GM18505 (cell line): ENCODE data around the gene IKZF2.
A peak's percentile ranks its signal among the peaks of the same experiment; 100 is the strongest.

Experiments used
- ATAC-seq: cut with Tn5 transposase; IDR thresholded peaks from one replicate; pipeline ENCODE4 v1.9.1; 2021; ENCODE audit not compliant: unreplicated experiment
- POLR2A ChIP-seq: IDR thresholded peaks from 4 replicates; pipeline ENCODE4 v1.6.1; 2011; ENCODE audit warnings: borderline replicate concordance; ENCODE audit not compliant: insufficient read depth, insufficient read length; ENCODE audit errors: extremely low read depth

IKZF2 gene

GRCh38 chr2:213079756-213080155, 71.7 kb downstream of the IKZF2 start:
- no peak for ATAC-seq
- TF ChIP-seq POLR2A = no peak

GRCh38 chr2:213078686-213079085, 72.7 kb downstream of the IKZF2 start:
- no peak for ATAC-seq
- no peak for TF ChIP-seq POLR2A

GRCh38 chr2:213069531-213069930, 81.9 kb downstream of the IKZF2 start:
- no peak for TF ChIP-seq POLR2A
- ATAC-seq = no peak

GRCh38 chr2:213068676-213069359, 82.6 kb downstream of the IKZF2 start:
- no peak for ATAC-seq
- TF ChIP-seq POLR2A = no peak

DNA sequence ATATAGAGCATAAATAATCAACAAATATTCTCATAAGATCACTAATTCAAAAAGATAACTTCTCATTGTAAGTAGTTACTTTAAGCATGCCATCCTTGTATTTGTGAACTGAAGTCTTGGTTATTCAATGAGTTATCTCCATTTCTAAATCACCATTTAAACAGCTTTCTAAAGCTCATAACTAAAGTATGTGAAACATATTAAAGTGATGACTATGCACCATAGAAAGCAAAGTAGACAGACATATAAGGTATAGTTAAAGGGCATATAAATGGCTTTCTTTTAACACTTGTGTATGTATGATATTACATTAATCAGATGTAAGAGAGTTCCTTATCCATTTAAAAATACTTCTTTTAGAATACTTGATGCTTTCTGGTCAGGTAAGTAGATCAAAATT, 83.5 kb downstream of the IKZF2 start:
- no peak for ATAC-seq
- no peak for TF ChIP-seq POLR2A

DNA sequence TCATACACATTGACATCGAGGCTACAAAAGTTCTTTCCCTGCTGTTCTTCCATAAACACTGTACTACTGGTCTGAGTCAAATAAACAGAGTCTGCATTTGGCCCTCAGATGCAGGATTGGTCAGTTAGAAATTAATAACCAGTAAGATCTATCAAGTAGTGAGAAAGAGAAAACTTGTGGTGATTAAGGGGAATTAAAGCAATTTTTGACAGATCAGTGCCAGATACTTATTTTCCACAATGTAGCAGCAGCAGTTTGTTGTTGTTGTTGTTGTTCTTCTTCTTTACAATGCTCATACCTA, 85.0 kb downstream of the IKZF2 start:
- ATAC-seq = peak; percentile 23
- no peak for TF ChIP-seq POLR2A

- TF ChIP-seq POLR2A = no peak
- peak; percentile 61 for ATAC-seq
Observed at GRCh38 chr2:213065583-213066442, 85.6 kb downstream of the IKZF2 start.

DNA sequence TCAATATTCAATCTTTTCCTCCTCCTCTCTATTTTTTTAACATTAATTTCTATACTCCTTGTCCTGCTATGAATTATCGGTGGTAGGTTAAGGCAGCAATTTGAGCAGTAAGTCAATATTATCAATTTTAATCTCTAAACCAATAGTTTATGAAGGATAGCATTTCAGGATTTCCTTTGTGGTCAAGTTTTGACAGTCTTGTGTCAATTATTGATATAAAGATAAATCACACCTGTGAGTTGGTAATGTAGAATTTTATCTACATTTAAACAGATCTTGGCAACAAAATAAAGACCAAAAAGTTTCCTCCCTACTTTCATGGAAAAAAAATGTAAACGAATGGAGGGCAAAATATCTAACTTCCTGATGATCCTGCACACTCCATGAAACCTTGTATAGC, 87.3 kb downstream of the IKZF2 start:
- ATAC-seq = no peak
- TF ChIP-seq POLR2A = no peak

GRCh38 chr2:213057977-213058376, 93.4 kb downstream of the IKZF2 start:
- TF ChIP-seq POLR2A = no peak
- no peak for ATAC-seq

GRCh38 chr2:213046431-213046830, 105.0 kb downstream of the IKZF2 start:
- ATAC-seq = no peak
- no peak for TF ChIP-seq POLR2A

- no peak for TF ChIP-seq POLR2A
- ATAC-seq = no peak
Observed at GRCh38 chr2:213043566-213043965, 107.8 kb downstream of the IKZF2 start.

GRCh38 chr2:213042262-213042661, 109.2 kb downstream of the IKZF2 start:
- ATAC-seq = no peak
- TF ChIP-seq POLR2A = no peak

DNA sequence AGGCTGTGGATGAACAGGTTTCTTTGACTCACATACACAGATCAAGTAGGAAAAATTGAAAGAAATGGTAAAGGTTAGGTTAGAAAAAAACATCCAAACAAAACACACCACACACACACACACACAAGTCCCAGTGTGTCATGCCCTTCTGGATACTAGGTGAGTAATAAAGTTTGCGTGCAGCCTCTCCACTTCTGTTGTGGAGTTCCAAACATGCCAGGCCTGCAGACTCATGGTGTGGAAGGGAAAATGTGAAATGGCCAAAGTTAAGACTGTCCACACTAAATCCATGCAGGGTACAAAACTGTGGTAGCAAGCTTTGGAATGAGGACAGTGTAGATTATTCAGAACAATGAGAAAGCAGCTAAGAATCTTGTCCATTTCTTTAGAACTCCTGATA, 114.6 kb downstream of the IKZF2 start:
- ATAC-seq = no peak
- no peak for TF ChIP-seq POLR2A

DNA sequence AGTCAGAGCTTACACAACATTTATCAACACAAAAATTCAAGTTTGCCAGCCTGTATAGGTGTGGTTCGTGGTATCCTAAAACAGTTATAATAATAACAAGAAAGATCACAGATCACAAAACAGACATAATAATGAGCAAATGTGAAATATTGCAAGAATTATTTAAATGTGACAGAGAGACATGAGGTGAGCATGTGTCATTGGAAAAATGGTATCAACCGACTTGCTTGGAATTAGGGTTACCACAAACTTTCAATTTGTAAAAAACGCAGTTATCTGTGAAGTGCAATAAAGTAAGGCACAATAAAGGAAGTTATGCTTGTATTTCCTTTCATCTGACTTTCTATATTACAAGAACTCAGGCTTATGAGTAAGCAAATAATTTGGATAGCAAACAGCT, 116.8 kb downstream of the IKZF2 start:
- no peak for TF ChIP-seq POLR2A
- ATAC-seq = no peak
